Activated CD8-positive, alpha-beta T cell treated with anti-CD3 and anti-CD28 coated beads for 36 hours (primary cell): ENCODE results near the gene FMN1. TPM values are rescaled to one million over a fixed set of nuclear protein-coding genes. Genes with fewer than 3 reads are reported as not detected.

Source experiments
- ATAC-seq: fragments of 200-7000 bp; cut with Tn5 transposase; one replicate; pipeline ENCODE4 v1.10.0; 2021; ENCODE audit warnings: mild to moderate bottlenecking, moderate library complexity
- CTCF ChIA-PET: fragments of 350-600 bp; sonication (Branson Sonifier 250); formaldehyde crosslinking; loops from one replicate; lab custom pipeline; 2021; ENCODE audit warnings: antibody characterized with exemption; lab: Charles Lee
- POLR2A ChIA-PET: fragments of 350-600 bp; sonication (Branson Sonifier 250); formaldehyde crosslinking; loops from one replicate; lab custom pipeline; 2021; ENCODE audit warnings: antibody characterized with exemption; lab: Charles Lee
- DNase-seq: peaks from one replicate; pipeline ENCODE4 v3.0.0-alpha.2; 2020
- H3K27ac Mint-ChIP-seq: one replicate; pipeline ENCODE4 v1.8.0; 2021; ENCODE audit warnings: mild to moderate bottlenecking, mixed read lengths
- H3K27me3 Mint-ChIP-seq: one replicate; pipeline ENCODE4 v1.8.0; 2021; ENCODE audit warnings: mixed read lengths
- H3K36me3 Mint-ChIP-seq: one replicate; pipeline ENCODE4 v1.8.0; 2021; ENCODE audit warnings: low read depth, mixed read lengths
- H3K4me1 Mint-ChIP-seq: one replicate; pipeline ENCODE4 v1.8.0; 2021; ENCODE audit warnings: low read depth, mixed read lengths
- H3K4me3 Mint-ChIP-seq: one replicate; pipeline ENCODE4 v1.8.0; 2021; ENCODE audit warnings: mild to moderate bottlenecking, moderate library complexity, mixed read lengths
- H3K9me3 Mint-ChIP-seq: one replicate; pipeline ENCODE4 v1.8.0; 2021; ENCODE audit warnings: mixed read lengths
- intact Hi-C: fragments of 100-400 bp; cut with micrococcal nuclease; formaldehyde crosslinking; loops from one replicate; pipeline ENCODE4 v1.10.0; 2022
- total RNA-seq, 2 experiments: library from RNA; stranded (reverse); gene quantifications; one replicate each; pipeline ENCODE4 v1.2.3, GENCODE V29; 2021
- TF ChIP-seq, protein P1 (sequence below): fragments of 200-600 bp; IDR thresholded peaks from one replicate; pipeline ENCODE4 v1.8.0; 2022; ENCODE audit warnings: antibody characterized with exemption, mild to moderate bottlenecking

Gene FMN1
- total RNA-seq, 2 experiments from 2014 or later = 0.07 TPM; not detected in 1

GRCh38 chr15:32794973-32795372, 399.5 kb downstream of the FMN1 start:
- Mint-ChIP-seq H3K36me3 (no peaks in the 10 kb centered on the region), H3K4me1 (no peaks in the 10 kb centered on the region), H3K27me3 (peaks cover 3% of the 10 kb centered on the region), H3K27ac (no peak overlapping the region), H3K9me3 (no peaks in the 10 kb centered on the region), H3K4me3 (no peak overlapping the region)
- no peak for DNase-seq
- ChIA-PET POLR2A (no interaction called here), CTCF (no interaction called here)
- TF ChIP-seq, protein P1, sequence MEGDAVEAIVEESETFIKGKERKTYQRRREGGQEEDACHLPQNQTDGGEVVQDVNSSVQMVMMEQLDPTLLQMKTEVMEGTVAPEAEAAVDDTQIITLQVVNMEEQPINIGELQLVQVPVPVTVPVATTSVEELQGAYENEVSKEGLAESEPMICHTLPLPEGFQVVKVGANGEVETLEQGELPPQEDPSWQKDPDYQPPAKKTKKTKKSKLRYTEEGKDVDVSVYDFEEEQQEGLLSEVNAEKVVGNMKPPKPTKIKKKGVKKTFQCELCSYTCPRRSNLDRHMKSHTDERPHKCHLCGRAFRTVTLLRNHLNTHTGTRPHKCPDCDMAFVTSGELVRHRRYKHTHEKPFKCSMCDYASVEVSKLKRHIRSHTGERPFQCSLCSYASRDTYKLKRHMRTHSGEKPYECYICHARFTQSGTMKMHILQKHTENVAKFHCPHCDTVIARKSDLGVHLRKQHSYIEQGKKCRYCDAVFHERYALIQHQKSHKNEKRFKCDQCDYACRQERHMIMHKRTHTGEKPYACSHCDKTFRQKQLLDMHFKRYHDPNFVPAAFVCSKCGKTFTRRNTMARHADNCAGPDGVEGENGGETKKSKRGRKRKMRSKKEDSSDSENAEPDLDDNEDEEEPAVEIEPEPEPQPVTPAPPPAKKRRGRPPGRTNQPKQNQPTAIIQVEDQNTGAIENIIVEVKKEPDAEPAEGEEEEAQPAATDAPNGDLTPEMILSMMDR = no peak
- no peak for ATAC-seq
- intact Hi-C loops = no loop called here

- Mint-ChIP-seq H3K27me3 (peaks cover 3% of the 10 kb centered on the region), H3K36me3 (no peaks in the 10 kb centered on the region), H3K27ac (no peak overlapping the region), H3K4me1 (no peaks in the 10 kb centered on the region), H3K9me3 (no peaks in the 10 kb centered on the region), H3K4me3 (no peak overlapping the region)
- DNase-seq = no peak
- ChIA-PET CTCF (no interaction called here), POLR2A (no interaction called here)
- TF ChIP-seq, protein P1 = no peak
- intact Hi-C loops = no loop called here
- no peak for ATAC-seq
These were observed 402.1 kb downstream of the FMN1 start for GRCh38 chr15:32792436-32792835.

DNA sequence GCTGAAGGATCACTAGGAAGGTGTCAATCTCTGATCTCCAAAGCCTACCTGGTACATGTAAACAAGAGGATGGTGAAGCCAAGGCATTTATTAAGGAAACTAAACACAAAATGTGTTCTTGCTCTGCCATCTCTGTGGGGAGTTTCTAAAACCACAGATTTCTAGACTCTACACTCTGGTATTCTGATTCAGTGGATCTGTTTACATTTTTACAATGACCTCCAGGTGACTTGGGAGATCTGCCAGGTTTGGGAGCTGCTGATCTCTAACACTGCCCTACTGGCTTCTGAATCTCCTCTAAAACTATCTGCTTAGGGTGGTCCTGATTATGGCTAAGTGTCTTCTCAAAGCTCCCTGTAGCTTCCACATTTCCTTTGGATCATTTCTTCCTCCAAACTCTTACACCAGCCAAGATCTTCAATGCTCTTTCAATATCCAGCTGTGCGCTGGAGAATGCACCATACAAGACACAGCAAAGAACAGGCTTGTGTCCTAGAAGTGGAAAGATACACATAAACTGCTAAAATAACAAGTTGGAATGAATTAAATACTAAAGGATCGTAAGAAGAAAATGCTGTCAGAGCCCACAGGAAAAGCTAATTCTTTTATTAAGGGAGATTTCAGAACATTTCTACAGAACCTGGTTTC, 404.0 kb downstream of the FMN1 start:
- TF ChIP-seq, protein P1 = no peak
- no peak for ATAC-seq
- Mint-ChIP-seq H3K36me3 (no peaks in the 10 kb centered on the region), H3K9me3 (no peaks in the 10 kb centered on the region), H3K4me3 (no peak overlapping the region), H3K27me3 (peaks cover 3% of the 10 kb centered on the region), H3K27ac (no peak overlapping the region), H3K4me1 (no peaks in the 10 kb centered on the region)
- intact Hi-C loops = no loop called here
- POLR2A ChIA-PET = no interaction called here
- DNase-seq = no peak
- CTCF ChIA-PET = no interaction called here

- intact Hi-C loops = no loop called here
- ATAC-seq = no peak
- Mint-ChIP-seq H3K27me3 (peaks cover 7% of the 10 kb centered on the region), H3K4me1 (no peaks in the 10 kb centered on the region), H3K27ac (no peak overlapping the region), H3K4me3 (no peak overlapping the region), H3K9me3 (no peaks in the 10 kb centered on the region), H3K36me3 (no peaks in the 10 kb centered on the region)
- ChIA-PET CTCF (interaction anchor here (0.7 to 1.2 kb wide), 2 partner anchors 35 to 125 kb away, joined by 3 read pairs; no protein-coding TSS in a partner anchor), POLR2A (no interaction called here)
- no peak for DNase-seq
- TF ChIP-seq, protein P1 = no peak
These were observed 406.6 kb downstream of the FMN1 start for GRCh38 chr15:32787949-32788348.

DNA sequence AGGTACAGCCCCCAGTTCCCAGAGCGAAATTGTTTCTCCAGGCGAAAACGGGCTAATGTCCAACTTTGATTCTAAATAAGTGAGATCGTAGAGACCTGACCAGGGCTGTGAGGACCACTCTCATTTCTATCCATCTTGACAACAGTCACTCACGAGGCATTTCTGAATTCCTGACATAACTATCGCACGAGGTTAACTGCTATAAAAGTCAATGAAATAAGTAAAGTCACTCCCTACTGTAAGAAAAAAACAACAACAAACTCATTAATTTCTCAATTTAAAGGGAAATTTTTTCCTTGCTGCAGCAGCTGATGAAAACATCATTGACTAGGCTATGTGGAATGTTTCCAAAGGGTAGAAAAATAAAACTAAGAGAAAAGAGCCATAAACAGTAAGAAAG, 407.6 kb downstream of the FMN1 start:
- POLR2A ChIA-PET = no interaction called here
- H3K27me3 Mint-ChIP-seq = peaks cover 6% of the 10 kb centered on the region
- H3K27ac Mint-ChIP-seq = no peak overlapping the region
- TF ChIP-seq, protein P1 = no peak
- CTCF ChIA-PET = no interaction called here
- DNase-seq (no peak), ATAC-seq (no peak)
- H3K36me3 Mint-ChIP-seq = no peaks in the 10 kb centered on the region
- H3K4me1 Mint-ChIP-seq = no peaks in the 10 kb centered on the region
- no peak overlapping the region for H3K4me3 Mint-ChIP-seq
- intact Hi-C loops = no loop called here
- H3K9me3 Mint-ChIP-seq = no peaks in the 10 kb centered on the region
